Fibroblast of lung (primary cell): ENCODE results near the gene ISM2. TPM values are rescaled to one million over a fixed set of nuclear protein-coding genes. Genes with fewer than 3 reads are reported as not detected.

Experiments used
- DNase-seq, 2 donors: peaks; one replicate each; pipeline versions ENCODE4 v3.0.0 to v3.0.0-alpha.2; 2010; ENCODE audit warnings: low read depth in 2 of 2
- H2AFZ ChIP-seq: 2 replicates; pipeline ENCODE4 v1.5.1; 2012; ENCODE audit warnings: low read length, control low read depth, inconsistent platforms
- H3K27ac ChIP-seq: 2 replicates; pipeline ENCODE4 v1.5.1; 2011; ENCODE audit warnings: low read length, control low read depth; ENCODE audit not compliant: insufficient read depth
- H3K27me3 ChIP-seq: 2 replicates; pipeline ENCODE4 v1.5.1; 2011; ENCODE audit warnings: mild to moderate bottlenecking, low read length; ENCODE audit not compliant: control insufficient read depth, insufficient read depth
- H3K36me3 ChIP-seq: 2 replicates; pipeline ENCODE4 v1.5.1; 2011; ENCODE audit warnings: low read length; ENCODE audit not compliant: control insufficient read depth, insufficient read depth
- H3K4me1 ChIP-seq: 2 replicates; pipeline ENCODE4 v1.5.1; 2011; ENCODE audit warnings: low read length; ENCODE audit not compliant: control insufficient read depth, insufficient read depth; ENCODE audit errors: extremely low read depth
- H3K4me2 ChIP-seq: 2 replicates; pipeline ENCODE4 v1.5.1; 2011; ENCODE audit warnings: low read length, control low read depth; ENCODE audit not compliant: insufficient read depth; ENCODE audit errors: extremely low read depth
- H3K4me3 ChIP-seq, 4 experiments: fragments of 200-600 bp in 1 of 4; sonication (generic) in 1 of 4; replicated peaks in 1 of 4; 2 replicates each; pipeline ENCODE4 v1.5.1; 2011 to 2016; ENCODE audit warnings: low read length in 4 of 4, low read depth in 3 of 4, mild to moderate bottlenecking in 3 of 4, control low read depth in 2 of 4, inconsistent platforms in 1 of 4, mixed read lengths in 1 of 4; ENCODE audit not compliant: insufficient read depth in 1 of 4; ENCODE audit errors: control extremely low read depth in 1 of 4
- H3K79me2 ChIP-seq: 2 replicates; pipeline ENCODE4 v1.5.1; 2012; ENCODE audit warnings: mild to moderate bottlenecking, low read length, inconsistent platforms; ENCODE audit not compliant: control insufficient read depth, insufficient read depth
- H3K9ac ChIP-seq: 2 replicates; pipeline ENCODE4 v1.5.1; 2011; ENCODE audit warnings: mild to moderate bottlenecking, low read length, control low read depth; ENCODE audit not compliant: insufficient read depth
- H3K9me3 ChIP-seq: 2 replicates; pipeline ENCODE4 v1.5.1; 2012; ENCODE audit warnings: low read depth, low read length; ENCODE audit not compliant: control insufficient read depth, insufficient read depth
- H4K20me1 ChIP-seq: 2 replicates; pipeline ENCODE4 v1.5.1; 2011; ENCODE audit warnings: low read length; ENCODE audit not compliant: control insufficient read depth, insufficient read depth; ENCODE audit errors: extremely low read depth
- CTCF ChIP-seq, 2 donors: IDR thresholded peaks in 1 of 2; conservative IDR thresholded peaks in 1 of 2; 1 replicate in 1 of 2; 2 replicates in 1 of 2; pipeline ENCODE4 v1.5.1; 2011 to 2012; ENCODE audit warnings: low read length in 2 of 2, control low read depth in 1 of 2, inconsistent platforms in 1 of 2, low read depth in 1 of 2, mild to moderate bottlenecking in 1 of 2
- EZH2 ChIP-seq: IDR thresholded peaks from 2 replicates; pipeline ENCODE4 v1.5.1; 2012; ENCODE audit warnings: low read length, control low read depth, mild to moderate bottlenecking; ENCODE audit errors: missing control alignments
- polyA plus RNA-seq, 2 donors: library from polyadenylated mRNA; depleted of rRNA in 1 of 2; stranded (reverse) in 1 of 2; unstranded in 1 of 2; fragments of >200 nt; gene quantifications; 2 replicates each; pipeline ENCODE4 v1.2.1, GENCODE V29; 2011 to 2012; ENCODE audit warnings: missing spikeins in 1 of 2
- total RNA-seq: library from RNA; depleted of rRNA; stranded (reverse); fragments of >200 nt; gene quantifications from 2 replicates; pipeline ENCODE4 v1.2.1, GENCODE V29; 2014

The ISM2 gene
- total and polyA plus RNA-seq, 2 donors (not counting 1 experiment from before 2014, with no cell fraction given): not detected

- H3K9me3 ChIP-seq: no peaks in the 10 kb centered on the region
- no peak overlapping the region for H3K9ac ChIP-seq
- peaks cover 5% of the 10 kb centered on the region for H3K27me3 ChIP-seq
- H3K27ac ChIP-seq: no peak overlapping the region
- H3K36me3 ChIP-seq: no peaks in the 10 kb centered on the region
- no peak for DNase-seq
- H3K4me2 ChIP-seq: no peak overlapping the region
- H4K20me1 ChIP-seq: no peaks in the 10 kb centered on the region
- H3K79me2 ChIP-seq: no peaks in the 10 kb centered on the region
- H3K4me3 ChIP-seq: no peak overlapping the region
- H3K4me1 ChIP-seq: no peaks in the 10 kb centered on the region
- no peak overlapping the region for H2AFZ ChIP-seq
- TF ChIP-seq EZH2 (no peak), CTCF (conservative IDR thresholded peaks at IDR 0.05 in 1 of 2, IDR thresholded peaks at IDR 0.05 in 1 of 2; ENCODE audit: low read depth in 1 of 2, low read length in 2 of 2) (no peak)
These were observed 23.0 kb downstream of the ISM2 start for GRCh38 chr14:77475432-77476115.

DNA sequence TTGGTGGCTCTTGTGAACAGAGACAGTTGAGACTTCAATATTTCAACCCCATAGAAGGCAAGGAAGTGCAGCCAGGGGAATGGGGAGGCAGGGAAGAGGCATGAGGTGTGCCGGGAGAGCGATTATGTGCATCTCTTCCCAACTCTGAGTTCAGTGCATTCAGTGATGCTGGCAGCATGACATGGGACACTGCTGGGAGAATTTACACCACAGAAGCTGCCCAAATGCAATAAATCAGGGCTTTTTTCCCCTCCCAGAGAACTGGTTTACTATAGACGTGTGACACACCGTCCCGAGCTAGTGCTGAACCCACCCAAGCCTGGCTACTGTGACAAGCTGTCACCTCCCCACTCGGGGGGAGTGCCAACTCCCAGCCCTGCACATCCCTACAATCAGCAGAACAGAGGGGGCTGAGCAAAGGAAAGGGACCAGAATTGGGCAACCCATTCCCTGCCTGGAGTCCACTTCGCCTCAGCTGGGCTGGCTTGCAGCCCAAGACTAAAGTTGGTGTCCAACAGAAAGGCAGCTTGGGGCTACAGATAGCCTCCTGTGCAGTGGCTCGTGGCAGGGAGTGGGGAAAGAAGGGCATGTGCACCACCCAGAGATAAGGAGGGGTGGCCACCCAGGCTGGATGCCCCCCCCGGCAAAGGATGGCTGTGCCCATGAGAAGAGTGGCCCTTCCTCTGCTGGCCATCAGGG, 24.0 kb downstream of the ISM2 start:
- no peaks in the 10 kb centered on the region for H4K20me1 ChIP-seq
- H3K27ac ChIP-seq: no peak overlapping the region
- TF ChIP-seq CTCF (conservative IDR thresholded peaks at IDR 0.05 in 1 of 2, IDR thresholded peaks at IDR 0.05 in 1 of 2; ENCODE audit: low read depth in 1 of 2, low read length in 2 of 2) (no peak), EZH2 (no peak)
- H3K27me3 ChIP-seq: peaks cover 5% of the 10 kb centered on the region
- H3K9me3 ChIP-seq: no peaks in the 10 kb centered on the region
- no peak for DNase-seq
- no peak overlapping the region for H3K9ac ChIP-seq
- no peaks in the 10 kb centered on the region for H3K79me2 ChIP-seq
- no peak overlapping the region for H3K4me2 ChIP-seq
- H3K36me3 ChIP-seq: no peaks in the 10 kb centered on the region
- no peak overlapping the region for H3K4me3 ChIP-seq
- no peaks in the 10 kb centered on the region for H3K4me1 ChIP-seq
- no peak overlapping the region for H2AFZ ChIP-seq

GRCh38 chr14:77473921-77474320, 24.7 kb downstream of the ISM2 start:
- TF ChIP-seq CTCF (conservative IDR thresholded peaks at IDR 0.05 in 1 of 2, IDR thresholded peaks at IDR 0.05 in 1 of 2; ENCODE audit: low read depth in 1 of 2, low read length in 2 of 2): no peak
- no peaks in the 10 kb centered on the region for H3K36me3 ChIP-seq

More at GRCh38 chr14:77473921-77474320, 24.7 kb downstream of the ISM2 start:
- no peak for DNase-seq
- H4K20me1 ChIP-seq: no peaks in the 10 kb centered on the region
- no peaks in the 10 kb centered on the region for H3K79me2 ChIP-seq
- H2AFZ ChIP-seq: no peak overlapping the region
- H3K4me2 ChIP-seq: no peak overlapping the region
- H3K4me3 ChIP-seq: no peak overlapping the region
- peaks cover 5% of the 10 kb centered on the region for H3K27me3 ChIP-seq
- no peaks in the 10 kb centered on the region for H3K4me1 ChIP-seq
- H3K9ac ChIP-seq: no peak overlapping the region
- H3K9me3 ChIP-seq: no peaks in the 10 kb centered on the region
- no peak overlapping the region for H3K27ac ChIP-seq
